KMS-11 (cell line): ENCODE data around the gene MED27.

Source experiments
- H2AFZ ChIP-seq: fragments of 200-600 bp; sonication (generic); 2 replicates; pipeline ENCODE4 v1.6.1; 2016; ENCODE audit warnings: antibody characterized with exemption, mixed run types, low read depth
- H3K27ac ChIP-seq: fragments of 200-600 bp; sonication (generic); 2 replicates; pipeline ENCODE4 v1.6.1; 2016; ENCODE audit warnings: mild to moderate bottlenecking, mixed run types
- H3K27me3 ChIP-seq: fragments of 200-600 bp; sonication (generic); 2 replicates; pipeline ENCODE4 v1.6.1; 2017; ENCODE audit warnings: mild to moderate bottlenecking, low read depth, mixed run types, moderate library complexity; ENCODE audit not compliant: insufficient read depth
- H3K36me3 ChIP-seq: fragments of 200-600 bp; sonication (generic); 2 replicates; pipeline ENCODE4 v1.6.1; 2017; ENCODE audit warnings: mild to moderate bottlenecking, mixed run types; ENCODE audit not compliant: insufficient read depth
- H3K4me1 ChIP-seq: fragments of 200-600 bp; sonication (generic); 2 replicates; pipeline ENCODE4 v1.6.1; 2016; ENCODE audit warnings: mild to moderate bottlenecking, low read depth, mixed run types; ENCODE audit not compliant: poor library complexity, severe bottlenecking
- H3K4me2 ChIP-seq: fragments of 200-600 bp; sonication (generic); 2 replicates; pipeline ENCODE4 v1.7.0; 2016; ENCODE audit warnings: mild to moderate bottlenecking, mixed run types
- H3K4me3 ChIP-seq: fragments of 200-600 bp; sonication (generic); IDR thresholded peaks from 2 replicates; pipeline ENCODE4 v1.6.1; 2017; ENCODE audit warnings: low read depth, low read length, mixed read lengths; ENCODE audit not compliant: insufficient read depth
- H3K79me2 ChIP-seq: fragments of 200-600 bp; sonication (generic); 2 replicates; pipeline ENCODE4 v1.6.1; 2016; ENCODE audit warnings: low read depth, mixed run types; ENCODE audit not compliant: insufficient read depth
- H3K9ac ChIP-seq: fragments of 200-600 bp; sonication (generic); 2 replicates; pipeline ENCODE4 v1.6.1; 2016; ENCODE audit warnings: mild to moderate bottlenecking, mixed run types
- H4K20me1 ChIP-seq: fragments of 200-600 bp; sonication (generic); 2 replicates; pipeline ENCODE4 v1.6.1; 2016; ENCODE audit warnings: mild to moderate bottlenecking, mixed run types; ENCODE audit not compliant: insufficient read depth
- CTCF ChIP-seq: fragments of 200-600 bp; sonication (generic); conservative IDR thresholded peaks from 2 replicates; pipeline ENCODE4 v1.6.1; 2017; ENCODE audit warnings: low read depth, mild to moderate bottlenecking, antibody characterized with exemption, low read length, moderate library complexity, mixed read lengths

Gene MED27

GRCh38 chr9:131858147-131858546 lies 221.5 kb downstream of the MED27 start:
- no peak for TF ChIP-seq CTCF
- Histone ChIP-seq H3K9ac (no peak overlapping the region), H3K79me2 (no peaks in the 10 kb centered on the region), H3K36me3 (no peaks in the 10 kb centered on the region), H3K27ac (no peak overlapping the region), H3K27me3 (no peaks in the 10 kb centered on the region), H3K4me3 (no peak overlapping the region), H3K4me2 (no peak overlapping the region), H2AFZ (no peak overlapping the region), H4K20me1 (no peaks in the 10 kb centered on the region), H3K4me1 (no peaks in the 10 kb centered on the region)

- H3K4me1 ChIP-seq, result no peaks in the 10 kb centered on the region
- TF ChIP-seq CTCF, result no peak
- no peak overlapping the region for H2AFZ ChIP-seq
These were observed 223.6 kb downstream of the MED27 start for GRCh38 chr9:131856105-131856504.

GRCh38 chr9:131854896-131855613 lies 224.6 kb downstream of the MED27 start:
- no peak overlapping the region for H3K27ac ChIP-seq
- no peak overlapping the region for H3K4me2 ChIP-seq
- H3K9ac ChIP-seq, result no peak overlapping the region
- H3K36me3 ChIP-seq, result no peaks in the 10 kb centered on the region
- H3K4me3 ChIP-seq, result no peak overlapping the region
- no peak for TF ChIP-seq CTCF
- no peaks in the 10 kb centered on the region for H3K27me3 ChIP-seq
- H3K79me2 ChIP-seq, result no peaks in the 10 kb centered on the region
- H3K4me1 ChIP-seq, result no peaks in the 10 kb centered on the region
- H2AFZ ChIP-seq, result no peak overlapping the region
- no peaks in the 10 kb centered on the region for H4K20me1 ChIP-seq

More at GRCh38 chr9:131856105-131856504, 223.6 kb downstream of the MED27 start:
- no peak overlapping the region for H3K9ac ChIP-seq
- no peaks in the 10 kb centered on the region for H3K27me3 ChIP-seq
- H3K4me3 ChIP-seq, result no peak overlapping the region
- H3K36me3 ChIP-seq, result no peaks in the 10 kb centered on the region
- no peaks in the 10 kb centered on the region for H3K79me2 ChIP-seq
- no peak overlapping the region for H3K27ac ChIP-seq
- no peak overlapping the region for H3K4me2 ChIP-seq
- no peaks in the 10 kb centered on the region for H4K20me1 ChIP-seq

GRCh38 chr9:131854334-131854733 lies 225.3 kb downstream of the MED27 start:
- no peak overlapping the region for H3K9ac ChIP-seq
- no peak overlapping the region for H2AFZ ChIP-seq
- TF ChIP-seq CTCF, result no peak
- no peaks in the 10 kb centered on the region for H3K79me2 ChIP-seq
- H3K36me3 ChIP-seq, result no peaks in the 10 kb centered on the region
- no peaks in the 10 kb centered on the region for H3K27me3 ChIP-seq
- no peak overlapping the region for H3K4me2 ChIP-seq
- H4K20me1 ChIP-seq, result no peaks in the 10 kb centered on the region
- no peak overlapping the region for H3K4me3 ChIP-seq
- no peak overlapping the region for H3K27ac ChIP-seq
- H3K4me1 ChIP-seq, result no peaks in the 10 kb centered on the region
